Panc1 (cell line): ENCODE measurements around the gene RNF111.

ENCODE experiments used
- CTCF ChIP-seq: fragments of 450-650 bp; IDR thresholded peaks from 2 replicates; pipeline ENCODE4 v1.5.1; 2017; ENCODE audit warnings: mild to moderate bottlenecking
- POLR2AphosphoS5 ChIP-seq: IDR thresholded peaks from 2 replicates; pipeline ENCODE4 v1.6.1; 2012; ENCODE audit warnings: mild to moderate bottlenecking, low read depth, low read length, moderate library complexity
- REST ChIP-seq, 2 experiments: IDR thresholded peaks; 2 replicates each; pipeline ENCODE4 v1.6.1; 2011 to 2012; ENCODE audit warnings: low read depth in 2 of 2, control low read depth in 1 of 2, low read length in 1 of 2, mild to moderate bottlenecking in 1 of 2, moderate library complexity in 1 of 2; ENCODE audit not compliant: insufficient read depth in 1 of 2
- SIN3A ChIP-seq: IDR thresholded peaks from 2 replicates; pipeline ENCODE4 v1.6.1; 2012; ENCODE audit warnings: low read depth, mild to moderate bottlenecking, low read length, moderate library complexity, borderline replicate concordance; ENCODE audit not compliant: insufficient read depth
- TCF7L2 ChIP-seq: IDR thresholded peaks from 2 replicates; pipeline ENCODE4 v1.6.1; 2011; ENCODE audit warnings: mild to moderate bottlenecking, low read depth, low read length, inconsistent platforms

GRCh38 chr15:59060348-59060747, 72.9 kb downstream of the RNF111 start:
- TF ChIP-seq CTCF (no peak), TCF7L2 (no peak), POLR2AphosphoS5 (no peak), REST (IDR thresholded peaks at IDR 0.05; ENCODE audit: insufficient read depth in 1 of 2, low read depth in 2 of 2, low read length in 1 of 2) (no peak), SIN3A (no peak)
